Psoas muscle (tissue), 8 donors: ENCODE measurements around the gene SLAMF7. TPM values are rescaled to one million over a fixed set of nuclear protein-coding genes. Genes with fewer than 3 reads are reported as not detected.

Source experiments
- ATAC-seq, 4 donors: fragments of 200-7000 bp; cut with Tn5 transposase; one replicate each; pipeline ENCODE4 v1.9.1; 2020; ENCODE audit warnings: moderate library complexity in 3 of 4, mild to moderate bottlenecking in 2 of 4
- DNase-seq, 2 donors: peaks; one replicate each; pipeline ENCODE4 v3.0.0-alpha.2; 2020
- H3K27ac ChIP-seq: fragments of 200-600 bp; one replicate; pipeline ENCODE4 v1.8.0; 2022
- H3K27me3 ChIP-seq, 3 donors: fragments of 200-600 bp in 1 of 3; one replicate each; pipeline versions ENCODE4 v1.6.1 to v1.8.0; 2013 to 2022; ENCODE audit warnings: low read length in 2 of 3, mild to moderate bottlenecking in 2 of 3, moderate library complexity in 1 of 3; ENCODE audit not compliant: insufficient read depth in 3 of 3
- H3K36me3 ChIP-seq, 2 donors: fragments of 200-600 bp in 1 of 2; one replicate each; pipeline versions ENCODE4 v1.6.1 to v1.8.0; 2013 to 2022; ENCODE audit warnings: low read depth in 1 of 2, mild to moderate bottlenecking in 1 of 2, moderate library complexity in 1 of 2; ENCODE audit not compliant: insufficient read depth in 1 of 2
- H3K4me1 ChIP-seq: fragments of 200-600 bp; one replicate; pipeline ENCODE4 v1.8.0; 2022
- H3K4me3 ChIP-seq: fragments of 200-600 bp; one replicate; pipeline ENCODE4 v1.8.0; 2022; ENCODE audit warnings: mild to moderate bottlenecking
- H3K9me3 ChIP-seq: fragments of 200-600 bp; one replicate; pipeline ENCODE4 v1.8.0; 2022
- CTCF ChIP-seq: fragments of 200-600 bp; IDR thresholded peaks from one replicate; pipeline ENCODE4 v1.8.0; 2022; ENCODE audit warnings: antibody characterized with exemption
- WGBS, 3 donors: extraction: QIAGEN DNeasy Blood & Tissue Kit; methylation state at CpG; one replicate each; pipeline versions ENCODE4 v1.1.6 to v1.1.7; 2013; 5-methylcytosine and 5-hydroxymethylcytosine counted together
- intact Hi-C, 2 donors: fragments of 100-400 bp; cut with DNase I; formaldehyde crosslinking; loops; one replicate each; pipeline versions ENCODE4 v1.11.0 to v1.14.2; 2022
- polyA plus RNA-seq, 3 donors: library from polyadenylated mRNA; stranded (reverse); fragments of 200-250 nt; gene quantifications; one replicate each; pipeline ENCODE4 v1.2.3, GENCODE V29; 2013
- total RNA-seq, 4 donors: library from RNA; stranded (reverse); fragmentation: NEBNext Ultra II Directional in 2 of 4; extraction: Animal tissue kit (Norgen Biotek cat#: 25700) in 2 of 4; gene quantifications; one replicate each; pipeline versions ENCODE4 v1.2.1 to v1.2.4, GENCODE V29; 2021 to 2023
- donor health status: healthy with polysubstance abuse.
- donor health status: DM: no; HTN: no; CAD: no; lungs with moderate emphysema.
- donor health status: Bipolar disorder and iron deficiency.
- donor health status: healthy.
- donor health status: DM: yes; HTN: yes; CAD: no.
- donor health status: DM: no; HTN: no; CAD: no.
- donor health status: DM: no; HTN: no; CAD: no.
- donor health status: DM: yes; HTN: yes; CAD: no.

Gene SLAMF7
- total and polyA plus RNA-seq, 7 donors = 0.06 to 0.79 (median 0.38) TPM; not detected in 1

- Histone ChIP-seq H3K4me1 (no peaks in the 10 kb centered on the region), H3K27ac (no peak overlapping the region), H3K9me3 (no peaks in the 10 kb centered on the region), H3K4me3 (no peak overlapping the region), H3K27me3 (no peaks in the 10 kb centered on the region), H3K36me3 (no peaks in the 10 kb centered on the region)
- ATAC-seq (no peak), DNase-seq (no peak)
- intact Hi-C loops = no loop called here
- WGBS, 3 donors = 87 to 88% (median 88%) methylated on average over 3 of the region's 3 CpGs
- TF ChIP-seq CTCF = no peak
Observed at GRCh38 chr1:160773093-160773492, 34.0 kb downstream of the SLAMF7 start.

GRCh38 chr1:160774886-160775719 is 36.1 kb downstream of the SLAMF7 start:
- no peak for ATAC-seq
- H3K36me3 ChIP-seq = no peaks in the 10 kb centered on the region
- H3K27ac ChIP-seq = no peak overlapping the region
- no peaks in the 10 kb centered on the region for H3K9me3 ChIP-seq
- WGBS, 3 donors = 57 to 92% (median 73%) methylated on average over 2 of the region's 2 CpGs
- no peak for TF ChIP-seq CTCF
- H3K4me1 ChIP-seq = no peaks in the 10 kb centered on the region
- no peak overlapping the region for H3K4me3 ChIP-seq
- H3K27me3 ChIP-seq = no peaks in the 10 kb centered on the region
- intact Hi-C loops = no loop called here
- DNase-seq = no peak

- no peak for DNase-seq
- ATAC-seq = no peak
- no peak overlapping the region for H3K4me3 ChIP-seq
- H3K9me3 ChIP-seq = no peaks in the 10 kb centered on the region
- no peak overlapping the region for H3K27ac ChIP-seq
- WGBS, 3 donors = 87 to 94% (median 89%) methylated on average over 1 of the region's 1 CpG
- H3K36me3 ChIP-seq = no peaks in the 10 kb centered on the region
- no peak for TF ChIP-seq CTCF
- intact Hi-C loops = no loop called here
- H3K27me3 ChIP-seq = no peaks in the 10 kb centered on the region
- no peaks in the 10 kb centered on the region for H3K4me1 ChIP-seq
Observed at GRCh38 chr1:160776178-160776577, 37.1 kb downstream of the SLAMF7 start.

- Histone ChIP-seq H3K4me1 (no peaks in the 10 kb centered on the region), H3K4me3 (no peak overlapping the region), H3K36me3 (no peaks in the 10 kb centered on the region), H3K27me3 (no peaks in the 10 kb centered on the region), H3K27ac (no peak overlapping the region), H3K9me3 (no peaks in the 10 kb centered on the region)
- TF ChIP-seq CTCF = peak; percentile 4
- intact Hi-C loops = no loop called here
- ATAC-seq = no peak
- no peak for DNase-seq
- 48 to 62% (median 51%) methylated on average over 7 of the region's 7 CpGs for WGBS, 3 donors
Observed at GRCh38 chr1:160777486-160778089, 38.5 kb downstream of the SLAMF7 start.
